RCC 7860 (cell line): ENCODE measurements around the gene NGF.

Source experiments
- DNase-seq: peaks from one replicate; pipeline ENCODE4 v3.0.0-alpha.2; 2015; ENCODE audit warnings: low spot score
- FAIRE-seq: peaks from 2 replicates; lab custom pipeline; 2012; peaks lifted over from hg19 to GRCh38; lab: Jason Lieb, UNC

Gene NGF

DNA sequence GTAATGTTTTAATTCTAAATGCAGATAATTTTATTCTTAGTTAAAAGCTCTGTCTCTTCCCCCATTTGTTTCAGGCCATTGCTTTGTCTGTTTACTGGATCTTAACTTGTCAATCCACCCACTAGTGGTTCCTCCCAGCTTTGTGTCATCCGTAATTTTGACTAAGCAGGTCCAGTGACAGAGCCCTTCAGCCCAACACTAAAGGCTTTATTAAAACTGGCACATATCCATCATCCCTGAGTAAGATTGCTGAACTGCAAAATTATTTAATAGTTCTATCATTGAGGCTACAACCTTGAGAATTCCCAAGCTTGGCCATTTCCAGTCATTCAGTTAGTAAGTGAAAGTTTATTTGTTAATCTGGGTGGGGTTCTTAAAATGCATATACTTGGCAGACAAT lies 96.7 kb downstream of the NGF start:
- no peak for FAIRE-seq

DNA sequence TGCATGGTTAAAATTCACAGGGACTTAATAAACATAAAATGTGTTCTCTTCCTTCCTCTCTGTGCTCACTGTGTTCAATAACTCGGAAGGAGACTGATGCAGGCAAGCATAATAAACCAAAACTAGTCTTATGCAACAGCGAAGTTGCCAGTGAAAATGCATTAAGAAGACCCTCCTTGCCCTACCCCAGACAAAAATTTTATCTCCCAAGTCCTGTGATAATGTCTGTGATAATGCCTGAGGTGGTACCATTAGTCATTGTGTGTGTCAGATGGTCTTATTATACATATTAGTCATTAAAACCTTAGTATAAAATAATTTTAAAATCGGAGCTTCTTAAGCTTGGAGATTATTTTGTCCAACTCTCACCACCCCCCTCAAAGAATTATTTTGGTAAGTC lies 97.8 kb downstream of the NGF start:
- no peak for DNase-seq
- FAIRE-seq, result peak; percentile 25

More for the DNA sequence above, 96.7 kb downstream of the NGF start:
- DNase-seq, result no peak

GRCh38 chr1:115239426-115239825 lies 98.6 kb downstream of the NGF start:
- FAIRE-seq, result no peak
- DNase-seq, result no peak

- DNase-seq, result no peak
- no peak for FAIRE-seq
Measured at GRCh38 chr1:115239148-115239422, 99.0 kb downstream of the NGF start.

- no peak for FAIRE-seq
- no peak for DNase-seq
Measured at GRCh38 chr1:115238336-115239147, 99.5 kb downstream of the NGF start.

GRCh38 chr1:115237507-115237906 lies 100.5 kb downstream of the NGF start:
- peak; percentile 52 for FAIRE-seq
- DNase-seq, result peak; percentile 40

GRCh38 chr1:115237023-115237422 lies 101.0 kb downstream of the NGF start:
- DNase-seq, result no peak
- no peak for FAIRE-seq
